HFFc6 (cell line): ENCODE measurements around the gene MYBL2. TPM values are rescaled to one million over a fixed set of nuclear protein-coding genes. Genes with fewer than 3 reads are reported as not detected.
A peak's percentile ranks its signal among the peaks of the same experiment; 100 is the strongest.

Experiments
- DNase-seq: peaks from one replicate; pipeline ENCODE4 v3.0.0-alpha.2; 2018
- H3K27ac Mint-ChIP-seq: 2 replicates; pipeline ENCODE4 v1.8.0; 2020; ENCODE audit warnings: mild to moderate bottlenecking, mixed read lengths
- H3K27me3 Mint-ChIP-seq: 2 replicates; pipeline ENCODE4 v1.8.0; 2021; ENCODE audit warnings: mild to moderate bottlenecking, moderate library complexity, mixed read lengths; ENCODE audit not compliant: insufficient read depth
- H3K36me3 Mint-ChIP-seq: 2 replicates; pipeline ENCODE4 v1.8.0; 2021; ENCODE audit warnings: low read depth, mixed read lengths
- H3K4me1 Mint-ChIP-seq: 2 replicates; pipeline ENCODE4 v1.8.0; 2020; ENCODE audit warnings: low read depth, mixed read lengths
- H3K4me3 Mint-ChIP-seq: 2 replicates; pipeline ENCODE4 v1.8.0; 2020; ENCODE audit warnings: mild to moderate bottlenecking, moderate library complexity, mixed read lengths
- H3K9me3 Mint-ChIP-seq: 2 replicates; pipeline ENCODE4 v1.8.0; 2020; ENCODE audit warnings: mild to moderate bottlenecking, mixed read lengths
- total RNA-seq, 6 experiments: library from RNA; stranded (reverse); fragmentation: NEBNext Ultra II Directional; extraction: Animal tissue kit (Norgen Biotek cat#: 25700); gene quantifications; 2 replicates in 1 of 6; 3 replicates in 5 of 6; pipeline ENCODE4 v1.2.3, GENCODE V29; 2021
- TF ChIP-seq, protein P1 (sequence below): fragments of 200-600 bp; sonication (generic); IDR thresholded peaks from 2 replicates; pipeline ENCODE4 v1.5.0; 2021; ENCODE audit warnings: antibody characterized with exemption, mild to moderate bottlenecking

The MYBL2 gene
- total RNA-seq, 6 experiments from 2014 or later = 8.9 to 20.4 (median 20.1) TPM

DNA sequence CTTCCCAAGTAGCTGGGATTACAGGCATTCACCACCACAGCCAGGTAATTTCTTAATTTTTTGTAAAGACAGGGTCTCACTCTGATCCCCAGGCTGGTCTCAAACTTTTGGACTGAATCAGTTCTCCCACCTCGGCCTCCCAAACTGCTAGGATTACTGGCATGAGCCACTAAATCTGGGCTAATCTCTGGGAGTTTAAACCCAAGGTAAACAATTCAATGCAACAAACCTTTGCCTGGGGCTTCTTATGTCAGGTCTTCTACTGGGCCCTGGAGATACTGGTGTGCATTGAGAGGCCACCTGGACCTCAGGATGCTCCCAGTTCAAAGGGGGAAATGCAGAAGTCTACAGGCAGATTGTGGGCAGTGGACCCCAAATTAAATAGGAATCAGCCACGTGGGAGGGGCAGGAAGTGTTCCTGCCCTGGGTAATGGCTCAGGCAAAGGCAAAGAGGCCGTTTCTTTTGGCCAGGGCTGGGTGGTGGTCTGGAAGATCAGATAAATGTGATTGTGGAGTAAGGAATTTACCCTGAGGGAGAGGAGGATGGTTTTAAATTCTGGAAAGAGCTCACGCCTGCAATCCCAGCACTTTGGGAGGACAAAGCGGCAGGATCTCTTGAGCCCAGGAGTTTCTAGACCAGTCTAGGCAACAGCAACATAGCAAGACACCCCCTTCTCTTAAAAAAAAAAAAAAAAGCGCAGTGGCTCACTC is 1.3 kb upstream of the MYBL2 start:
- peak overlapping the region; percentile 10; the same call in 1 of the 2 replicates for H3K27ac Mint-ChIP-seq
- H3K9me3 Mint-ChIP-seq = no peaks in the 10 kb centered on the region
- H3K4me3 Mint-ChIP-seq = peak overlapping the region; percentile 24
- TF ChIP-seq, protein P1, sequence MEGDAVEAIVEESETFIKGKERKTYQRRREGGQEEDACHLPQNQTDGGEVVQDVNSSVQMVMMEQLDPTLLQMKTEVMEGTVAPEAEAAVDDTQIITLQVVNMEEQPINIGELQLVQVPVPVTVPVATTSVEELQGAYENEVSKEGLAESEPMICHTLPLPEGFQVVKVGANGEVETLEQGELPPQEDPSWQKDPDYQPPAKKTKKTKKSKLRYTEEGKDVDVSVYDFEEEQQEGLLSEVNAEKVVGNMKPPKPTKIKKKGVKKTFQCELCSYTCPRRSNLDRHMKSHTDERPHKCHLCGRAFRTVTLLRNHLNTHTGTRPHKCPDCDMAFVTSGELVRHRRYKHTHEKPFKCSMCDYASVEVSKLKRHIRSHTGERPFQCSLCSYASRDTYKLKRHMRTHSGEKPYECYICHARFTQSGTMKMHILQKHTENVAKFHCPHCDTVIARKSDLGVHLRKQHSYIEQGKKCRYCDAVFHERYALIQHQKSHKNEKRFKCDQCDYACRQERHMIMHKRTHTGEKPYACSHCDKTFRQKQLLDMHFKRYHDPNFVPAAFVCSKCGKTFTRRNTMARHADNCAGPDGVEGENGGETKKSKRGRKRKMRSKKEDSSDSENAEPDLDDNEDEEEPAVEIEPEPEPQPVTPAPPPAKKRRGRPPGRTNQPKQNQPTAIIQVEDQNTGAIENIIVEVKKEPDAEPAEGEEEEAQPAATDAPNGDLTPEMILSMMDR = no peak
- DNase-seq = peak; percentile 42
- H3K36me3 Mint-ChIP-seq = no peaks in the 10 kb centered on the region
- H3K27me3 Mint-ChIP-seq = peaks cover 7% of the 10 kb centered on the region; the same call in 1 of the 2 replicates
- H3K4me1 Mint-ChIP-seq = peaks cover 38% of the 10 kb centered on the region

DNA sequence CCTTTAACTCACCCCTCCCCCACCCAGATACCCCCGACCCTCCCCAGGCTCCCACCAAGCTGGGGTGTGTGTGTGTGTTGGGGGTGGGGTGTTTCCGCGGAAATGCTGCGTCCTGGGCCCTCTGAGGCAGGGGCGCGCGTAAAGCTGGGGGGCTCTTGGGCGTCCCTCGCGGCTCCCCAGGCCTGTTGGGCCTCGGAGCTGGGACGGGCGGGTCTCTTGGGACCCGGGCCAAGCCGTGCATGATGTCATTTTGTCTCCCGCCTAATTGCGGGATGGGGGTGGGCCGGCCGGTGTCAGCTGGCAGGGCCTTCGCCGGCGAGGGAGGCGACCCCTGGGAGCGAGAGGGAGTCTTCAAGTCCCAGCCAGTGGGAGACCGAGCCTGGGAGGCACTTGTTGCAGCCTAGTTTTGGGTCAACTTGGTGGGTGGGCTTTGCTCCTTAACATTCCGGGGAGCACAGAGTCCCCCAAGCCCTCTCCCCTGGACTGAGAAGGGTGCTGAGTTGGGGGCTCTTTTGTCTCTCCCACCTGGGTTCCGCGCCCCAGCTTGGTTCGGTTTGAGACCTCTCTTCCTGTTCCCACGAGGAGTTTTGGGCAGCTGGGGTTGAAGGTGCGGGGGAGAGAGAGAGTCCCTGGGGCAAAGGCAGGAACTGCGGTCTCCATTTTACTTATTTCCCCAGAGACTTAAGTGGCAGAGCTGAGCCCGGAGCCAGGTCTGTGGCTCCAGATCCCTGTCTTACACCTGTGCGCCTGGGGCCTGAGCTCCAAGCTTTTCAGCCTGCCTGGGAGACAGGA is 623 bp downstream of the MYBL2 start:
- no peaks in the 10 kb centered on the region for H3K36me3 Mint-ChIP-seq
- H3K4me3 Mint-ChIP-seq = peak overlapping the region; percentile 74
- no peak for DNase-seq
- TF ChIP-seq, protein P1 = no peak
- H3K27ac Mint-ChIP-seq = peak overlapping the region; percentile 59; the same call in 1 of the 2 replicates
- H3K4me1 Mint-ChIP-seq = peaks cover 38% of the 10 kb centered on the region
- H3K9me3 Mint-ChIP-seq = no peaks in the 10 kb centered on the region
- H3K27me3 Mint-ChIP-seq = peaks cover 7% of the 10 kb centered on the region

DNA sequence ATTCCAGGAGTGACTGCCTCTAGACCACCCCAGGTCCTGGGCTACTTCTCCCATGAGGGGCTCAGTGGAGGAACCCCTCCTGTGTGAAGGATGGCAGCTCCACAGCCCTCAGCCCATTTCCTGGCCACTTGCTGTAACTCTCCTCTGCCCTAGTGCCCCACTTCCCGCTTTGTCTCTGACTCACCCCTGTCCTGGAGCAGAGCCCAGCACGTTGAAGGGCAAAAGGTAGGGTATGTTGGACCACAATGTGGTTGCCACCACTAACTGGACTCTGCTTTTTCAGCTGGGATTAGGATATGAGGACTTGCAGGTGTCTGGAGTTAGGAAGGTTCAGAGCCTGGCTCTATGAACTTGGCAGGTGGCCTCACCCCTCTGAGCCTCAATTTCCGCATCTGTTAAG is 2.4 kb downstream of the MYBL2 start:
- Mint-ChIP-seq H3K27me3 (peaks cover 7% of the 10 kb centered on the region), H3K27ac (no peak overlapping the region), H3K36me3 (no peaks in the 10 kb centered on the region; the same call in 1 of the 2 replicates), H3K4me1 (peaks cover 28% of the 10 kb centered on the region), H3K4me3 (no peak overlapping the region), H3K9me3 (no peaks in the 10 kb centered on the region)
- TF ChIP-seq, protein P1 = no peak
- peak; percentile 42 for DNase-seq

DNA sequence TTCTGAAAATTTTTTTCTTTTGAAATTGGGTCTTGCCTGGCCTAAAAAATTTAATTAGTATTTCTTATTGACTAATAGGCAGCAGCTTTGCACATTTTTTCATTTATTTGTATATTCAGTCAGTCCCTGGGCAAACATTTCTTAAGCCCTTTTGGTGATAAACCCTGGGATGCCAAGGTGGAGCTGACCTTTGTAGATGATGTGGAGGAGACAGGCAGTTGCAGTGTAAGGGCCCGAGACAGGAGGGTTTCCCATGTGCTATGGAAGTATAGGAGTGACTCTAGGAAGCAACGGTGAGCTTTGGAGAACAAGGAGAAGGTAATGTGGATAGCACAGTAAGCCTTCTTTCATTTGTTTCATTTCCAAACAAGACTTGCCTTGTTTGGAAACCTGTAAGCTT is 3.5 kb downstream of the MYBL2 start:
- Mint-ChIP-seq H3K9me3 (no peaks in the 10 kb centered on the region), H3K4me3 (no peak overlapping the region), H3K4me1 (peaks cover 21% of the 10 kb centered on the region), H3K27ac (no peak overlapping the region), H3K27me3 (peaks cover 7% of the 10 kb centered on the region), H3K36me3 (no peaks in the 10 kb centered on the region; the same call in 1 of the 2 replicates)
- TF ChIP-seq, protein P1 = no peak
- DNase-seq = no peak

DNA sequence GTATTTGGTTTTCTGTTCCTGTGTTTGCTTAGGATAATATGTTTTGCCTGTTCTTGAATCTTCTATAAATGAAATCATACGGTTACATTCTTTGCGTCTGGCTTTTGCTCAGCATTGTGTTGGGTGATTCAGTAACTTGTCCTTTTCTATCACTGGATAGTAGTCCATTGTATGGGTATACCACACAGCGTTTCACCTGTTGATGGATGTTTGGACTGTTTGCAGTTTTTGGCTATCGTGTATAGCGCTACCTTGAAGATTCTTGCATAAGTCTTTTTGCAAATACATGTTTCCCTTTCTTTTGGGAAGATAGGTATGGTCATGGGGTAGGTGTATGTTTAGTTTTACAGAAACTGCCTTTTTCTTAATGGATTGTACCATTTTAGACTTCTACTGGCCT is 9.5 kb downstream of the MYBL2 start:
- DNase-seq = no peak
- TF ChIP-seq, protein P1 = no peak
- Mint-ChIP-seq H3K4me3 (no peak overlapping the region), H3K27ac (no peak overlapping the region), H3K9me3 (no peaks in the 10 kb centered on the region), H3K4me1 (peaks cover 16% of the 10 kb centered on the region), H3K36me3 (no peaks in the 10 kb centered on the region; the same call in 1 of the 2 replicates), H3K27me3 (peaks cover 2% of the 10 kb centered on the region; the same call in 1 of the 2 replicates)
